ENCODE data around the gene PKP4.
"Not testable (repeated sequence)": the region's sequence is repeated elsewhere in the genome, so short reads cannot be mapped to it uniquely, and the experiment has no call there.

PKP4 gene

GRCh38 chr2:158467248-158467647, 10.5 kb downstream of the PKP4 start:
- DNase-seq (ENCODE audit: low read depth) = no peak
- H3K4me3 ChIP-seq (ENCODE audit: low read depth, low read length) = no peak overlapping the region
- TF ChIP-seq POLR2A (IDR thresholded peaks at IDR 0.05; ENCODE audit: extremely low read depth, insufficient read length) (no peak), MYC (IDR thresholded peaks at IDR 0.05; ENCODE audit: low read depth, low read length) (no peak), CTCF (IDR thresholded peaks at IDR 0.05; ENCODE audit: low read depth, low read length) (no peak), MAX (IDR thresholded peaks at IDR 0.05; ENCODE audit: low read depth, low read length) (no peak)

- H3K4me3 ChIP-seq (ENCODE audit: low read depth, low read length); DNase-seq (ENCODE audit: low read depth): not testable (repeated sequence)
Observed at GRCh38 chr2:158472829-158473228, 16.1 kb downstream of the PKP4 start.

- DNase-seq (ENCODE audit: low read depth); H3K4me3 ChIP-seq (ENCODE audit: low read depth, low read length): not testable (repeated sequence)
Observed at GRCh38 chr2:158473300-158473699, 16.5 kb downstream of the PKP4 start.

GRCh38 chr2:158473719-158474392, 17.1 kb downstream of the PKP4 start:
- DNase-seq (ENCODE audit: low read depth) = peak; percentile 16
- TF ChIP-seq MYC (IDR thresholded peaks at IDR 0.05; ENCODE audit: low read depth, low read length) = no peak
- TF ChIP-seq POLR2A (IDR thresholded peaks at IDR 0.05; ENCODE audit: extremely low read depth, insufficient read length) = no peak
- no peak for TF ChIP-seq MAX (IDR thresholded peaks at IDR 0.05; ENCODE audit: low read depth, low read length)
- TF ChIP-seq CTCF (IDR thresholded peaks at IDR 0.05; ENCODE audit: low read depth, low read length) = no peak

GRCh38 chr2:158474526-158475011, 17.8 kb downstream of the PKP4 start:
- H3K4me3 ChIP-seq (ENCODE audit: low read depth, low read length); DNase-seq (ENCODE audit: low read depth): not testable (repeated sequence)

More at GRCh38 chr2:158473719-158474392, 17.1 kb downstream of the PKP4 start:
- H3K4me3 ChIP-seq (ENCODE audit: low read depth, low read length) = no peak overlapping the region

- H3K4me3 ChIP-seq (ENCODE audit: low read depth, low read length) = no peak overlapping the region
- DNase-seq (ENCODE audit: low read depth) = no peak
- TF ChIP-seq CTCF (IDR thresholded peaks at IDR 0.05; ENCODE audit: low read depth, low read length) (no peak), MYC (IDR thresholded peaks at IDR 0.05; ENCODE audit: low read depth, low read length) (no peak), MAX (IDR thresholded peaks at IDR 0.05; ENCODE audit: low read depth, low read length) (no peak), POLR2A (IDR thresholded peaks at IDR 0.05; ENCODE audit: extremely low read depth, insufficient read length) (no peak)
Observed at GRCh38 chr2:158477202-158477601, 20.4 kb downstream of the PKP4 start.

GRCh38 chr2:158478237-158478636, 21.5 kb downstream of the PKP4 start:
- TF ChIP-seq POLR2A (IDR thresholded peaks at IDR 0.05; ENCODE audit: extremely low read depth, insufficient read length) (no peak), CTCF (IDR thresholded peaks at IDR 0.05; ENCODE audit: low read depth, low read length) (no peak), MAX (IDR thresholded peaks at IDR 0.05; ENCODE audit: low read depth, low read length) (no peak), MYC (IDR thresholded peaks at IDR 0.05; ENCODE audit: low read depth, low read length) (no peak)
- no peak overlapping the region for H3K4me3 ChIP-seq (ENCODE audit: low read depth, low read length)
- no peak for DNase-seq (ENCODE audit: low read depth)
